HCEC 1CT (cell line): ENCODE results near the gene SDK2.

Experiments
- DNase-seq: peaks from one replicate; pipeline ENCODE4 v3.0.0-alpha.2; 2017

The SDK2 gene

GRCh38 chr17:73288534-73289302 is 355.5 kb downstream of the SDK2 start:
- no peak for DNase-seq

- DNase-seq: no peak
Observed at GRCh38 chr17:73286863-73287296, 357.4 kb downstream of the SDK2 start.

DNA sequence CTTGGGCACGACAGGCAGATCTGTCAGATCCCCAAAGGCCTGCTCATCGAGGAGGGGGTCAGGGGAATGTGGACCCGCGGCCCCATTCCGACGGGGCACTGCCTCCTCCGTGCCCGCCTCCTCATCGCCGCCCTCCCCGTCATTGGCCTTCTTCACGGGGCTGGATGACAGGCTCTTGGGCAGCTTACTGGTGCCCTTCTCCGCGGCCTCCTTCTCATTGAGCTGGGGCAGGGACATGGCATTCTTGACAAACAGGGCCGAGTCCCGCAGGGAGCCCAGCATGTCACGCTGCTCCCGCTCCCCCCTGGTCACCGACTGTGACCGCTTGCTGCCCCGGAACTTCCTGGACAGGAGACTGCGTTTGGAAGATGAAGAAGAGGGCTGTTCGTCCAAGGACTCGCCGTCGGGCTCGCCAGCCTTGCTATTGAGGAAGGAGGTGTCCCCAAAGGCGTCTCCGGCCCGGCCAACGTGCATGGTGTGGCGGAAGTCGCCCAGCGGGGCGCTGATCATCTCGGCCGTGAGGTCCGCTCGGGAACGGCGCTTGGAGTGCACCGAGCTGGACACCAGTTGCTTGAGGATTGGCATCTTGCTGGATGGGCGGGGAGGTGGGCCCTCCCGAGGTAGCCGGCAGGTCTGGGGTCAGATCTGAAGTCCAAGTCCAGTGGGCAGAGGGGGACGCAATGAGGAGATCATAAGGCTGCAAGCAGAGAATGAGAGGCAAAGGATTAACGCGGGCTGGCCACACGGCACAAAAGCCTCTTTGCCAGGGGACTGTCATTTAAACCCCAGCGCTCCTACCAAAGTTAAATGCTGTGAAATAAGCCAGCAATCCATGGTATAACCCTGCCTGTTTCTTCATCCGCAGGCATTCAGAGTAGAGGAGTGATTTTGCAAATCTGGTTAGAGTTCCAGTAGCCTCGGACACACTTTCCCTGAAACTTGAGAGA is 358.1 kb downstream of the SDK2 start:
- DNase-seq: no peak

DNA sequence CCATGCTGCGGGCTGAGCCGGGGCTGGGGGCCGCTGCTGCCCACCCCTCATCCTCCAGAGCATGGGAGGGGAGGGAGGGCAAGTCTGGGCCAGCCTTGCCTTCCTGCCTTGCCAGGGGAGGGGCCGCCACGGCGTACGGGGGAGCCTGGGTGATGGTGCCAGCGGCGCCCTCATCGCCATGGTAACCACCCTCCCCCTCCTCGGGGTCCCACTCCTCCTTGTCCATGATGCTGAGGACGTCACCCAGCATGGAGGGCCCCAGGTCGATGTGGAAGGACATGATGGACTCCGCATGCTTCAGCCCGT is 358.7 kb downstream of the SDK2 start:
- no peak for DNase-seq

DNA sequence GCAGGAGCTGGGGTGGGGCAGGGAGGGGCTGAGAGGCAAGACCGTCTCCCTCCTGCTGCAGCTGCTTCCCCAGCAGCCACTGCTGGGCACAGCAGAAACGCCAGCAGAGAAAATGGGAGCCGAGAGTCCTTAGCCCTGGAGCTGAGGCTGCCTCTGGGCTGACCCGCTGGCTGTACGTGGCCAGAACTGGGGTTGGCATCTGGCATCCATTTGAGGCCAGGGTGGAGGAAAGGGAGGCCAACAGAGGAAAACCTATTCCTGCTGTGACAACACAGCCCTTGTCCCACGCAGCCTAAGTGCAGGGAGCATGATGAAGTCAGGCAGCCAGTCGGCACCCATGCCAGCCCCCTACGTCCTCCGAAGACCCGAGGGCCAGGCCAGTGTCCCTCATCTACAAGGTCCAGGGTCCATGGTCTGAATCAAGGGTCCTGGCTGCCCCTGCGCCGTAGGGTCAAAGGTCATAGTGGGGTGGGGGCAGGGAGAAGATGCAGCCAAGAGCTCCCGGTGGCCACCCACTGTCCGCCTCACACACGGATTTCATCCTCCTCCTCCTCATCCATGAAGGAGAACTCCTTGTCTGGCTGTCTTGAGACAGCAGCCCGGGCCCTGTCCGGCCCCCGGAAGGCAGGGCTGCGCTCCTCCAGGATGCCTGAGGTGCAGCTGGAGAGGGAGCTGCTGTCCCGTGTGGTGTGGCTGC is 359.2 kb downstream of the SDK2 start:
- no peak for DNase-seq
